ENCODE results near the gene AP4B1. TPM values are rescaled to one million over a fixed set of nuclear protein-coding genes. Genes with fewer than 3 reads are reported as not detected.
"Not testable (repeated sequence)": the region's sequence is repeated elsewhere in the genome, so short reads cannot be mapped to it uniquely, and the experiment has no call there.

AP4B1 gene
- total RNA-seq: 27.3 TPM

- no peak for FAIRE-seq
Observed at GRCh38 chr1:113904674-113905434, at the start of gene AP4B1, which contains the start of gene DCLRE1B. AP4B1 (minus strand) TSS chr1:113904799; CDS start chr1:113904717, 82 bp downstream. DCLRE1B (plus strand) TSS chr1:113905326; CDS start chr1:113905587, 261 bp downstream.

GRCh38 chr1:113951719-113952118 is 47.1 kb upstream of the AP4B1 start:
- FAIRE-seq (no peak), DNase-seq (ENCODE audit: low spot score in 2 of 2) (no peak)

More at GRCh38 chr1:113904674-113905434, at the start of gene AP4B1, which contains the start of gene DCLRE1B:
- DNase-seq (ENCODE audit: low spot score in 2 of 2): peak; percentile 86 to 97

- no peak for FAIRE-seq
- no peak for DNase-seq (ENCODE audit: low spot score in 2 of 2)
Observed at GRCh38 chr1:113950908-113951307, 46.3 kb upstream of the AP4B1 start.

GRCh38 chr1:113949007-113949406 is 44.4 kb upstream of the AP4B1 start:
- DNase-seq (ENCODE audit: low spot score in 2 of 2) (no peak), FAIRE-seq (no peak)

GRCh38 chr1:113948151-113948550 is 43.6 kb upstream of the AP4B1 start:
- DNase-seq (ENCODE audit: low spot score in 2 of 2); FAIRE-seq: not testable (repeated sequence)

- no peak for DNase-seq (ENCODE audit: low spot score in 2 of 2)
Observed at GRCh38 chr1:113947388-113948107, 42.9 kb upstream of the AP4B1 start.

GRCh38 chr1:113946678-113947387 is 42.2 kb upstream of the AP4B1 start:
- no peak for DNase-seq (ENCODE audit: low spot score in 2 of 2)
- FAIRE-seq: no peak

More at GRCh38 chr1:113947388-113948107, 42.9 kb upstream of the AP4B1 start:
- no peak for FAIRE-seq

GRCh38 chr1:113946112-113946511 is 41.5 kb upstream of the AP4B1 start:
- FAIRE-seq (no peak), DNase-seq (ENCODE audit: low spot score in 2 of 2) (no peak)

GRCh38 chr1:113945329-113945728 is 40.7 kb upstream of the AP4B1 start:
- DNase-seq (ENCODE audit: low spot score in 2 of 2) (no peak), FAIRE-seq (no peak)

GRCh38 chr1:113943028-113943811 is 38.6 kb upstream of the AP4B1 start:
- FAIRE-seq: no peak

GRCh38 chr1:113942527-113942926 is 37.9 kb upstream of the AP4B1 start:
- FAIRE-seq: no peak
- DNase-seq (ENCODE audit: low spot score in 2 of 2): no peak

More at GRCh38 chr1:113943028-113943811, 38.6 kb upstream of the AP4B1 start:
- DNase-seq (ENCODE audit: low spot score in 2 of 2): no peak

GRCh38 chr1:113941245-113941559 is 36.6 kb upstream of the AP4B1 start:
- no peak for DNase-seq (ENCODE audit: low spot score in 2 of 2)
- FAIRE-seq: no peak

- DNase-seq (ENCODE audit: low spot score in 2 of 2) (no peak), FAIRE-seq (no peak)
Observed at GRCh38 chr1:113940365-113941244, 36.0 kb upstream of the AP4B1 start.

GRCh38 chr1:113938192-113938591 is 33.6 kb upstream of the AP4B1 start:
- no peak for DNase-seq (ENCODE audit: low spot score in 2 of 2)
- no peak for FAIRE-seq

GRCh38 chr1:113937146-113937545 is 32.5 kb upstream of the AP4B1 start:
- DNase-seq (ENCODE audit: low spot score in 2 of 2) (no peak), FAIRE-seq (no peak)

- no peak for FAIRE-seq
- no peak for DNase-seq (ENCODE audit: low spot score in 2 of 2)
Observed at GRCh38 chr1:113935970-113936369, 31.4 kb upstream of the AP4B1 start.

GRCh38 chr1:113935176-113935575 is 30.6 kb upstream of the AP4B1 start:
- FAIRE-seq (no peak), DNase-seq (ENCODE audit: low spot score in 2 of 2) (no peak)

GRCh38 chr1:113934511-113935055 is 30.0 kb upstream of the AP4B1 start:
- FAIRE-seq (no peak), DNase-seq (ENCODE audit: low spot score in 2 of 2) (no peak)

GRCh38 chr1:113934006-113934405 is 29.4 kb upstream of the AP4B1 start:
- DNase-seq (ENCODE audit: low spot score in 2 of 2) (no peak), FAIRE-seq (no peak)
